ENCODE measurements around the gene LEP. TPM values are rescaled to one million over a fixed set of nuclear protein-coding genes. Genes with fewer than 3 reads are reported as not detected.

Gene LEP
- total and polyA plus RNA-seq, 2 donors from 2014 or later = not detected

- Histone ChIP-seq H3K9ac (ENCODE audit: low read length in 3 of 3) (no peak overlapping the region), H3K27ac (ENCODE audit: low read depth in 2 of 2, low read length in 2 of 2) (no peak overlapping the region), H3K9me3 (ENCODE audit: control insufficient read depth in 2 of 3, insufficient read depth in 1 of 3, low read length in 3 of 3) (no peaks in the 10 kb centered on the region), H3K36me3 (ENCODE audit: control insufficient read depth in 2 of 3, insufficient read depth in 3 of 3, low read length in 3 of 3) (no peaks in the 10 kb centered on the region), H3K4me3 (ENCODE audit: low read length in 3 of 3) (no peak overlapping the region), H3K4me1 (ENCODE audit: control insufficient read depth in 2 of 3, insufficient read depth in 2 of 3, low read depth in 1 of 3, low read length in 3 of 3) (peaks cover 0 to 4% (median 4%) of the 10 kb centered on the region in 3 donors), H3K27me3 (ENCODE audit: control insufficient read depth, insufficient read depth, low read length) (no peaks in the 10 kb centered on the region)
- FAIRE-seq (no peak), DNase-seq (no peak)
- intact Hi-C loops (cut with DNase I) = no loop called here
- TF ChIP-seq CTCF (IDR thresholded peaks at IDR 0.05; ENCODE audit: borderline replicate concordance, extremely low read depth, insufficient read depth) = no peak
These were observed 23.0 kb upstream of the LEP start for GRCh38 chr7:128217967-128218652.

GRCh38 chr7:128219636-128220035 is 21.4 kb upstream of the LEP start:
- FAIRE-seq = no peak
- no peaks in the 10 kb centered on the region for H3K9me3 ChIP-seq (ENCODE audit: control insufficient read depth in 2 of 3, insufficient read depth in 1 of 3, low read length in 3 of 3)
- H3K9ac ChIP-seq (ENCODE audit: low read length in 3 of 3) = no peak overlapping the region
- DNase-seq = no peak
- no peaks in the 10 kb centered on the region for H3K36me3 ChIP-seq (ENCODE audit: control insufficient read depth in 2 of 3, insufficient read depth in 3 of 3, low read length in 3 of 3)
- no peak overlapping the region for H3K4me3 ChIP-seq (ENCODE audit: low read length in 3 of 3)
- TF ChIP-seq CTCF (IDR thresholded peaks at IDR 0.05; ENCODE audit: borderline replicate concordance, extremely low read depth, insufficient read depth) = no peak
- peaks cover 0 to 4% (median 4%) of the 10 kb centered on the region in 3 donors for H3K4me1 ChIP-seq (ENCODE audit: control insufficient read depth in 2 of 3, insufficient read depth in 2 of 3, low read depth in 1 of 3, low read length in 3 of 3)
- intact Hi-C loops (cut with DNase I) = no loop called here
- H3K27me3 ChIP-seq (ENCODE audit: control insufficient read depth, insufficient read depth, low read length) = no peaks in the 10 kb centered on the region
- no peak overlapping the region for H3K27ac ChIP-seq (ENCODE audit: low read depth in 2 of 2, low read length in 2 of 2)

GRCh38 chr7:128221929-128222403 is 19.1 kb upstream of the LEP start:
- no peaks in the 10 kb centered on the region for H3K27me3 ChIP-seq (ENCODE audit: control insufficient read depth, insufficient read depth, low read length)
- no peaks in the 10 kb centered on the region for H3K9me3 ChIP-seq (ENCODE audit: control insufficient read depth in 2 of 3, insufficient read depth in 1 of 3, low read length in 3 of 3)
- no peaks in the 10 kb centered on the region for H3K36me3 ChIP-seq (ENCODE audit: control insufficient read depth in 2 of 3, insufficient read depth in 3 of 3, low read length in 3 of 3)
- H3K9ac ChIP-seq (ENCODE audit: low read length in 3 of 3) = no peak overlapping the region
- peaks cover 0 to 4% (median 4%) of the 10 kb centered on the region in 3 donors for H3K4me1 ChIP-seq (ENCODE audit: control insufficient read depth in 2 of 3, insufficient read depth in 2 of 3, low read depth in 1 of 3, low read length in 3 of 3)
- DNase-seq (peak in 1 of 5 donors; percentile 38), FAIRE-seq (no peak)
- intact Hi-C loops (cut with DNase I) = no loop called here
- H3K27ac ChIP-seq (ENCODE audit: low read depth in 2 of 2, low read length in 2 of 2) = no peak overlapping the region
- TF ChIP-seq CTCF (IDR thresholded peaks at IDR 0.05; ENCODE audit: borderline replicate concordance, extremely low read depth, insufficient read depth) = no peak
- no peak overlapping the region for H3K4me3 ChIP-seq (ENCODE audit: low read length in 3 of 3)
